ENCODE results near the gene DAGLA.

Gene DAGLA

GRCh38 chr11:61731211-61731951, 51.2 kb downstream of the DAGLA start:
- no peak for DNase-seq

GRCh38 chr11:61731952-61732675, 51.9 kb downstream of the DAGLA start:
- no peak for DNase-seq

- no peak for DNase-seq
Measured at GRCh38 chr11:61732705-61733104, 52.5 kb downstream of the DAGLA start.

GRCh38 chr11:61733120-61733978, 53.2 kb downstream of the DAGLA start:
- DNase-seq, result peak; percentile 39

GRCh38 chr11:61734767-61735166, 54.6 kb downstream of the DAGLA start:
- DNase-seq, result no peak

- no peak for DNase-seq
Measured at GRCh38 chr11:61735391-61735790, 55.2 kb downstream of the DAGLA start.

- DNase-seq, result no peak
Measured at GRCh38 chr11:61736310-61736709, 56.1 kb downstream of the DAGLA start.

- DNase-seq, result no peak
Measured at GRCh38 chr11:61737131-61737530, 56.9 kb downstream of the DAGLA start.

- DNase-seq, result no peak
Measured at GRCh38 chr11:61737636-61738386, 57.6 kb downstream of the DAGLA start.

GRCh38 chr11:61738776-61739175, 58.6 kb downstream of the DAGLA start:
- DNase-seq, result no peak

- DNase-seq, result no peak
Measured at GRCh38 chr11:61739413-61739812, 59.2 kb downstream of the DAGLA start.

GRCh38 chr11:61739966-61740365, 59.8 kb downstream of the DAGLA start:
- no peak for DNase-seq

GRCh38 chr11:61742391-61742790, 62.2 kb downstream of the DAGLA start:
- no peak for DNase-seq

GRCh38 chr11:61743486-61744095, 63.4 kb downstream of the DAGLA start:
- no peak for DNase-seq

- DNase-seq, result no peak
Measured at GRCh38 chr11:61744181-61744580, 64.0 kb downstream of the DAGLA start.

GRCh38 chr11:61744609-61745156, 64.5 kb downstream of the DAGLA start:
- DNase-seq, result no peak

- no peak for DNase-seq
Measured at GRCh38 chr11:61745781-61746441, 65.7 kb downstream of the DAGLA start.

GRCh38 chr11:61746442-61747191, 66.4 kb downstream of the DAGLA start:
- no peak for DNase-seq

GRCh38 chr11:61747192-61747966, 67.2 kb downstream of the DAGLA start:
- no peak for DNase-seq

- DNase-seq, result no peak
Measured at GRCh38 chr11:61747967-61748285, 67.7 kb downstream of the DAGLA start.

All from T1000 (cell line).